ENCODE results near the gene PRG2. TPM values are rescaled to one million over a fixed set of nuclear protein-coding genes. Genes with fewer than 3 reads are reported as not detected.

The PRG2 gene
- total and polyA plus RNA-seq, 2 of the 4 experiments (the other 2 are of a cell fraction) = not detected

DNA sequence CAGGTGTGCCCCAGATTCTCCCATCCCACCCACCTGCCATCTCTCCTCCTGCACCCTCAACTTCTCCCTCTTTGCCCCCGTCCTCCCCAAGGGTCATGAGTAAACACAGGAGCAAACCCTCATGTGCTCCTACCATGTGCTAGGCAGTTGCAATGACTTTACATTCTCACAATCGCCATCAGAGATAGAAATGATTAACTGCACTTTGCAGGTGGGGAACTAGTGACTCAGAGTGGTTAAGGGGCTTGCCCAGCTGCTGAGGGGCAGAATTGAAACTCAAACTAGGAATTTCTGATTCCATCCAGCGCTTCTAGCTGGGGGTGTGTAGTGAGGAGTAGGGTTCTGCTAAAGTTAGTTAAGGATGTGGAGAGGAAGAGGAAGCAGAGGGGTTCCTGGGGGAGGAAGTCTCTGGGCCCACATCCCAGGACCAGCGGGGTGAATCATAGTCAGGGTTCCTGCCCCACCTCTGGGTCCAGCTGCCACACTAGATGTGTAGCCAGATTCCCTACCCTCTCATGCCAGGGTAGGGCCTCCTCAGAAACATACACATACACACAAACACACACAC lies 16.0 kb upstream of the PRG2 start (continued):
- TF ChIP-seq, protein P1, sequence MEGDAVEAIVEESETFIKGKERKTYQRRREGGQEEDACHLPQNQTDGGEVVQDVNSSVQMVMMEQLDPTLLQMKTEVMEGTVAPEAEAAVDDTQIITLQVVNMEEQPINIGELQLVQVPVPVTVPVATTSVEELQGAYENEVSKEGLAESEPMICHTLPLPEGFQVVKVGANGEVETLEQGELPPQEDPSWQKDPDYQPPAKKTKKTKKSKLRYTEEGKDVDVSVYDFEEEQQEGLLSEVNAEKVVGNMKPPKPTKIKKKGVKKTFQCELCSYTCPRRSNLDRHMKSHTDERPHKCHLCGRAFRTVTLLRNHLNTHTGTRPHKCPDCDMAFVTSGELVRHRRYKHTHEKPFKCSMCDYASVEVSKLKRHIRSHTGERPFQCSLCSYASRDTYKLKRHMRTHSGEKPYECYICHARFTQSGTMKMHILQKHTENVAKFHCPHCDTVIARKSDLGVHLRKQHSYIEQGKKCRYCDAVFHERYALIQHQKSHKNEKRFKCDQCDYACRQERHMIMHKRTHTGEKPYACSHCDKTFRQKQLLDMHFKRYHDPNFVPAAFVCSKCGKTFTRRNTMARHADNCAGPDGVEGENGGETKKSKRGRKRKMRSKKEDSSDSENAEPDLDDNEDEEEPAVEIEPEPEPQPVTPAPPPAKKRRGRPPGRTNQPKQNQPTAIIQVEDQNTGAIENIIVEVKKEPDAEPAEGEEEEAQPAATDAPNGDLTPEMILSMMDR (conservative IDR thresholded peaks at IDR 0.05; ENCODE audit: low read depth, low read length) = no peak
- no peak for TF ChIP-seq BHLHE40 (IDR thresholded peaks at IDR 0.05; ENCODE audit: low read depth, low read length)

GRCh38 chr11:57405271-57405860 lies 14.9 kb upstream of the PRG2 start:
- no peak overlapping the region for H3K4me2 ChIP-seq (ENCODE audit: low read depth, low read length)
- no peak for DNase-seq
- no peak overlapping the region for H2BK20ac ChIP-seq (ENCODE audit: low read depth, low read length)
- no peak overlapping the region for H4K5ac ChIP-seq (ENCODE audit: low read depth, low read length)
- no peak overlapping the region for H2AK9ac ChIP-seq (replicated peaks; ENCODE audit: low read depth, low read length, poor library complexity)
- no peak overlapping the region for H3K14ac ChIP-seq (replicated peaks; ENCODE audit: low read depth, low read length)
- intact Hi-C loops (cut with micrococcal nuclease) (no loop called here), in situ Hi-C loops (cut with MboI; ENCODE audit: low sequenced_read_pairs) (no loop called here), dilution Hi-C loops (cut with HindIII; ENCODE audit: low sequenced_read_pairs, unreplicated experiment) (no loop called here)
- WGBS, 2 experiments (ENCODE audit: extremely low coverage in 2 of 2, insufficient read length in 1 of 2) = 100% methylated on average over 1 of the region's 4 CpGs; no CpG with 5 or more reads in 1 of the 2 experiments
- H3K27me3 ChIP-seq (ENCODE audit: control insufficient read depth, insufficient read depth, low read length) = peaks cover 13% of the 10 kb centered on the region; the same call in 1 of the 2 replicates
- H3K4ac ChIP-seq (ENCODE audit: low read depth, low read length) = no peak overlapping the region
- H2BK120ac ChIP-seq (ENCODE audit: low read depth, low read length) = no peak overlapping the region
- TF ChIP-seq POLR2A (IDR thresholded peaks at IDR 0.05; ENCODE audit: low read depth, low read length) = no peak
- no peak for TF ChIP-seq MAFK (IDR thresholded peaks at IDR 0.05; ENCODE audit: low read depth, low read length)
- TF ChIP-seq, protein P2, sequence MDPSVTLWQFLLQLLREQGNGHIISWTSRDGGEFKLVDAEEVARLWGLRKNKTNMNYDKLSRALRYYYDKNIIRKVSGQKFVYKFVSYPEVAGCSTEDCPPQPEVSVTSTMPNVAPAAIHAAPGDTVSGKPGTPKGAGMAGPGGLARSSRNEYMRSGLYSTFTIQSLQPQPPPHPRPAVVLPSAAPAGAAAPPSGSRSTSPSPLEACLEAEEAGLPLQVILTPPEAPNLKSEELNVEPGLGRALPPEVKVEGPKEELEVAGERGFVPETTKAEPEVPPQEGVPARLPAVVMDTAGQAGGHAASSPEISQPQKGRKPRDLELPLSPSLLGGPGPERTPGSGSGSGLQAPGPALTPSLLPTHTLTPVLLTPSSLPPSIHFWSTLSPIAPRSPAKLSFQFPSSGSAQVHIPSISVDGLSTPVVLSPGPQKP (IDR thresholded peaks at IDR 0.05; ENCODE audit: borderline replicate concordance, low read depth, low read length) = no peak
- ChIA-PET CTCF (no interaction called here), POLR2A (ENCODE audit: unreplicated experiment) (no interaction called here)
- no TSS peak for BruUV-seq (replicated peaks)
- no peak overlapping the region for H4K91ac ChIP-seq (ENCODE audit: insufficient read depth, low read depth, low read length)
- no peak for ATAC-seq (ENCODE audit: low read depth)
- H3K23ac ChIP-seq (ENCODE audit: low read depth, low read length) = no peak overlapping the region
- no peaks in the 10 kb centered on the region for H3K9me1 ChIP-seq (ENCODE audit: insufficient read depth, low read length)
- no peak overlapping the region for H2AK5ac ChIP-seq (ENCODE audit: low read depth, low read length)
- H3K4me1 ChIP-seq (ENCODE audit: control insufficient read depth, insufficient read depth, low read length) = peaks cover 3% of the 10 kb centered on the region; the same call in 1 of the 2 replicates
- H3K36me3 ChIP-seq (ENCODE audit: control insufficient read depth, insufficient read depth, low read length) = peaks cover 17% of the 10 kb centered on the region
- H3K9ac ChIP-seq (ENCODE audit: low read depth, low read length) = no peak overlapping the region
- H2AFZ ChIP-seq (replicated peaks; ENCODE audit: low read length, poor library complexity) = no peak overlapping the region
- H3K4me3 ChIP-seq (ENCODE audit: insufficient read depth, low read depth, low read length) = no peak overlapping the region
- no peak overlapping the region for H3K18ac ChIP-seq (ENCODE audit: low read depth, low read length)
- no peak overlapping the region for H2BK15ac ChIP-seq (ENCODE audit: low read depth, low read length)
- no peak overlapping the region for H3K56ac ChIP-seq (ENCODE audit: extremely low read depth, insufficient read depth, low read length)
- H3K79me1 ChIP-seq (ENCODE audit: low read depth in 1 of 2, low read length in 2 of 2) = no peaks in the 10 kb centered on the region
- H3K9me3 ChIP-seq (ENCODE audit: control insufficient read depth, insufficient read depth, low read length) = no peaks in the 10 kb centered on the region
- H4K20me1 ChIP-seq (ENCODE audit: insufficient read depth, low read length) = no peaks in the 10 kb centered on the region
- H3K27ac ChIP-seq (ENCODE audit: insufficient read depth, low read length) = no peak overlapping the region
- H2BK5ac ChIP-seq (ENCODE audit: low read depth, low read length, poor library complexity, severe bottlenecking) = no peak overlapping the region
- H4K8ac ChIP-seq (ENCODE audit: low read depth in 2 of 2, low read length in 2 of 2) = no peak overlapping the region
